K562 (cell line): ENCODE data around the gene CCL4.

Experiments
- BACH1 ChIP-seq: fragments of 200-800 bp; sonication (Bioruptor generic); IDR thresholded peaks from 2 replicates; pipeline ENCODE4 v1.6.1; 2016; ENCODE audit warnings: missing genetic modification characterization, missing compliant biosample characterization
- CEBPB ChIP-seq: fragments of 450-650 bp; IDR thresholded peaks from 2 replicates; pipeline ENCODE4 v1.6.1; 2016; ENCODE audit warnings: missing genetic modification characterization, missing compliant biosample characterization
- FOXM1 ChIP-seq, 2 experiments: fragments of 450-650 bp in 1 of 2; sonication (generic) in 1 of 2; formaldehyde crosslinking in 1 of 2; IDR thresholded peaks; 2 replicates each; pipeline versions ENCODE4 v1.6.1 to v1.9.0; 2017 to 2022; ENCODE audit warnings: low read depth in 2 of 2, mild to moderate bottlenecking in 2 of 2, missing genetic modification reagents in 1 of 2, moderate library complexity in 1 of 2
- MYNN ChIP-seq, 2 experiments: sonication (generic); formaldehyde crosslinking in 1 of 2; IDR thresholded peaks; 2 replicates each; pipeline versions ENCODE4 v1.5.0 to v1.6.1; 2016 to 2020; ENCODE audit warnings: antibody characterized with exemption in 1 of 2, missing genetic modification reagents in 1 of 2
- SETDB1 ChIP-seq: IDR thresholded peaks from one replicate; pipeline ENCODE4 v1.6.1; 2012; ENCODE audit warnings: low read length, control low read depth, inconsistent platforms
- SRF ChIP-seq, 2 experiments: fragments of 250-450, 450-650 bp in 1 of 2; sonication (Bioruptor Pico) in 1 of 2; sonication (generic) in 1 of 2; formaldehyde crosslinking; IDR thresholded peaks; 2 replicates each; pipeline versions ENCODE4 v1.5.0 to v1.5.1; 2020 to 2022; ENCODE audit warnings: mild to moderate bottlenecking in 1 of 2, missing genetic modification reagents in 1 of 2
- ZNF133 ChIP-seq: fragments of 250-450 bp; sonication (Bioruptor Pico); IDR thresholded peaks from 2 replicates; pipeline ENCODE4 v1.4.0; 2020; ENCODE audit warnings: mild to moderate bottlenecking
- TF ChIP-seq, protein P1 (sequence below): sonication (generic); formaldehyde crosslinking; IDR thresholded peaks from 2 replicates; pipeline ENCODE4 v1.8.1; 2022; ENCODE audit warnings: missing genetic modification reagents
- TF ChIP-seq, protein P2 (sequence below), 3 experiments: IDR thresholded peaks in 2 of 3; conservative IDR thresholded peaks in 1 of 3; 2 replicates each; pipeline ENCODE4 v1.5.1; 2011 to 2012; ENCODE audit warnings: low read length in 3 of 3, mild to moderate bottlenecking in 3 of 3, control low read depth in 2 of 3, improper control_type of control experiment in 1 of 3, inconsistent platforms in 1 of 3, low read depth in 1 of 3, mixed read lengths in 1 of 3, moderate library complexity in 1 of 3; ENCODE audit not compliant: insufficient read depth in 2 of 3

DNA sequence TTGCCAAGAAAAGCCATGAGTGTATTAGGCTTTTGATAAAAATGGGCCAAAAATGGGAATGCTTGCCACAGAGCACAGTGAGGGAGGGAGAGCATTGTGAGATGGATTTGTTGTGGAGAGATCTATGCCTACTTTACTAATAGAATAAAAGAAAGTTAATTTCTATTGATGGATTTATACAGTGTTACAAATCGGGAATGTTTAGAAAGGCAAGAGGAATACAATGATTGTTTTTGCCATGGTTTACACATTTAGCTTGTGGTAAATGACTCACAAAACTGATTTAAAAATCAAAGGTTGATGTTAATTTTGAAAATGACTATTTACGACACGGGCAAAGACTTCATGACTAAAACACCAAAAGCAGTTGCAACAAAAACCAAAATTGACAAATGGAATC is 16.6 kb downstream of the CCL4 start:
- TF ChIP-seq, protein P1, sequence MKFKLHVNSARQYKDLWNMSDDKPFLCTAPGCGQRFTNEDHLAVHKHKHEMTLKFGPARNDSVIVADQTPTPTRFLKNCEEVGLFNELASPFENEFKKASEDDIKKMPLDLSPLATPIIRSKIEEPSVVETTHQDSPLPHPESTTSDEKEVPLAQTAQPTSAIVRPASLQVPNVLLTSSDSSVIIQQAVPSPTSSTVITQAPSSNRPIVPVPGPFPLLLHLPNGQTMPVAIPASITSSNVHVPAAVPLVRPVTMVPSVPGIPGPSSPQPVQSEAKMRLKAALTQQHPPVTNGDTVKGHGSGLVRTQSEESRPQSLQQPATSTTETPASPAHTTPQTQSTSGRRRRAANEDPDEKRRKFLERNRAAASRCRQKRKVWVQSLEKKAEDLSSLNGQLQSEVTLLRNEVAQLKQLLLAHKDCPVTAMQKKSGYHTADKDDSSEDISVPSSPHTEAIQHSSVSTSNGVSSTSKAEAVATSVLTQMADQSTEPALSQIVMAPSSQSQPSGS (CRISPR knock-in tag), result no peak
- TF ChIP-seq SRF (CRISPR knock-in tag; IDR thresholded peaks at IDR 0.05), result no peak
- no peak for TF ChIP-seq ZNF133 (CRISPR knock-in tag)
- no peak for TF ChIP-seq SETDB1
- TF ChIP-seq, protein P2, sequence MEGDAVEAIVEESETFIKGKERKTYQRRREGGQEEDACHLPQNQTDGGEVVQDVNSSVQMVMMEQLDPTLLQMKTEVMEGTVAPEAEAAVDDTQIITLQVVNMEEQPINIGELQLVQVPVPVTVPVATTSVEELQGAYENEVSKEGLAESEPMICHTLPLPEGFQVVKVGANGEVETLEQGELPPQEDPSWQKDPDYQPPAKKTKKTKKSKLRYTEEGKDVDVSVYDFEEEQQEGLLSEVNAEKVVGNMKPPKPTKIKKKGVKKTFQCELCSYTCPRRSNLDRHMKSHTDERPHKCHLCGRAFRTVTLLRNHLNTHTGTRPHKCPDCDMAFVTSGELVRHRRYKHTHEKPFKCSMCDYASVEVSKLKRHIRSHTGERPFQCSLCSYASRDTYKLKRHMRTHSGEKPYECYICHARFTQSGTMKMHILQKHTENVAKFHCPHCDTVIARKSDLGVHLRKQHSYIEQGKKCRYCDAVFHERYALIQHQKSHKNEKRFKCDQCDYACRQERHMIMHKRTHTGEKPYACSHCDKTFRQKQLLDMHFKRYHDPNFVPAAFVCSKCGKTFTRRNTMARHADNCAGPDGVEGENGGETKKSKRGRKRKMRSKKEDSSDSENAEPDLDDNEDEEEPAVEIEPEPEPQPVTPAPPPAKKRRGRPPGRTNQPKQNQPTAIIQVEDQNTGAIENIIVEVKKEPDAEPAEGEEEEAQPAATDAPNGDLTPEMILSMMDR (IDR thresholded peaks at IDR 0.05 in 2 of 3, conservative IDR thresholded peaks at IDR 0.05 in 1 of 3; ENCODE audit: insufficient read depth in 2 of 3, low read depth in 1 of 3, low read length in 3 of 3), result no peak
- TF ChIP-seq BACH1 (tag), result no peak
- TF ChIP-seq MYNN (IDR thresholded peaks at IDR 0.05), result no peak
- no peak for TF ChIP-seq MYNN (CRISPR knock-in tag; IDR thresholded peaks at IDR 0.05)
- TF ChIP-seq FOXM1 (IDR thresholded peaks at IDR 0.05; ENCODE audit: low read depth), result no peak
- no peak for TF ChIP-seq FOXM1 (CRISPR knock-in tag; IDR thresholded peaks at IDR 0.05; ENCODE audit: low read depth)
- TF ChIP-seq CEBPB (tag), result no peak
